ENCODE data around the gene SPOPL. TPM values are rescaled to one million over a fixed set of nuclear protein-coding genes. Genes with fewer than 3 reads are reported as not detected.

The SPOPL gene
- total RNA-seq, 1 experiment from 2014 or later, result 13.6 TPM

- H2BK20ac ChIP-seq (ENCODE audit: low read depth, low read length, poor library complexity, severe bottlenecking), result no peak overlapping the region
- H3K9me3 Mint-ChIP-seq, result peaks cover 0 to 3% of the 10 kb centered on the region in 2 experiments; a peak in 1 of 5 replicates
- H4K5ac ChIP-seq (ENCODE audit: insufficient read length, low read depth, low read length), result no peak overlapping the region
- no peak for DNase-seq
- no peaks in the 10 kb centered on the region for H3K79me2 ChIP-seq (ENCODE audit: insufficient read depth, low read length)
- H3K27ac ChIP-seq (ENCODE audit: insufficient read length, low read depth, low read length), result no peak overlapping the region
- WGBS (ENCODE audit: extremely low coverage, insufficient read length, low lambda C conversion rate), result no CpG with 5 or more reads among the region's 1 CpG
- H3K18ac ChIP-seq (ENCODE audit: insufficient read length, low read depth, low read length), result no peak overlapping the region
- H3K56ac ChIP-seq (ENCODE audit: insufficient read length, low read depth, low read length), result no peak overlapping the region
- H3K27me3 ChIP-seq (ENCODE audit: insufficient read depth, low read length), result no peaks in the 10 kb centered on the region
- no peak overlapping the region for H3K4me2 ChIP-seq (ENCODE audit: insufficient read depth, insufficient read length, low read length)
- no peaks in the 10 kb centered on the region for H3K79me1 ChIP-seq (ENCODE audit: insufficient read depth, low read depth, low read length, poor library complexity, severe bottlenecking)
- H3K9ac ChIP-seq (ENCODE audit: extremely low read depth, insufficient read length, low read length), result no peak overlapping the region
- no peak overlapping the region for H3K4me3 Mint-ChIP-seq
- no peak overlapping the region for H3T11ph ChIP-seq (ENCODE audit: low read length)
- TF ChIP-seq CTCF (conservative IDR thresholded peaks at IDR 0.05), result no peak
- H4K91ac ChIP-seq (ENCODE audit: insufficient read length, low read depth, low read length), result no peak overlapping the region
- H3K23me2 ChIP-seq (ENCODE audit: insufficient read length, low read depth, low read length, poor library complexity, severe bottlenecking), result no peaks in the 10 kb centered on the region
- no peak overlapping the region for H3K4ac ChIP-seq (ENCODE audit: low read depth, low read length)
- no peak overlapping the region for H2BK12ac ChIP-seq (ENCODE audit: insufficient read length, low read depth, low read length)
- no peak overlapping the region for H2AFZ ChIP-seq (ENCODE audit: low read length)
- no peak overlapping the region for H4K8ac ChIP-seq (replicated peaks; ENCODE audit: insufficient read length, low read depth, low read length)
- no peak overlapping the region for H3K23ac ChIP-seq (ENCODE audit: insufficient read length, low read depth, low read length)
- no peak overlapping the region; a peak in 1 of 7 replicates for H3K27ac Mint-ChIP-seq
- H2BK5ac ChIP-seq (ENCODE audit: insufficient read length, low read length), result no peak overlapping the region
- peak overlapping the region; percentile 24; the same call in 1 of the 2 replicates for H3K14ac ChIP-seq (ENCODE audit: insufficient read depth, low read length)
- H2AK5ac ChIP-seq (ENCODE audit: insufficient read length, low read length), result no peak overlapping the region
- no peaks in the 10 kb centered on the region for H3K4me1 Mint-ChIP-seq
- H3K9me3 ChIP-seq (ENCODE audit: control insufficient read depth, low read depth, low read length), result no peaks in the 10 kb centered on the region
- H3K36me3 Mint-ChIP-seq (ENCODE audit: insufficient read depth in 1 of 3, low read depth in 3 of 3), result no peaks in the 10 kb centered on the region
- no peak overlapping the region for H2BK120ac ChIP-seq (ENCODE audit: low read depth, low read length, poor library complexity, severe bottlenecking)
- no peaks in the 10 kb centered on the region for H3K27me3 Mint-ChIP-seq (ENCODE audit: low read depth)
- no peaks in the 10 kb centered on the region for H3K4me1 ChIP-seq (ENCODE audit: insufficient read depth, low read length)
- H2BK15ac ChIP-seq (ENCODE audit: low read depth, low read length), result no peak overlapping the region
- H4K20me1 ChIP-seq (ENCODE audit: control insufficient read depth, insufficient read depth, insufficient read length), result no peaks in the 10 kb centered on the region
These were observed 32.2 kb upstream of the SPOPL start for GRCh38 chr2:138469411-138469810.
